ENCODE data around the gene RAB19.

- TF ChIP-seq CTCF (IDR thresholded peaks at IDR 0.05) (no peak), REST (IDR thresholded peaks at IDR 0.05; ENCODE audit: insufficient read depth in 1 of 2, low read depth in 2 of 2, low read length in 1 of 2) (no peak)
These were observed 13.2 kb upstream of the RAB19 start for GRCh38 chr7:140390466-140391190.
